DMS114 treated with DMSO at 0.1 percent for 48 hours (cell line): ENCODE results near the gene TMEM63B.

ENCODE experiments used
- DNase-seq: peaks from one replicate; lab custom pipeline; 2025; ENCODE audit not compliant: unreplicated experiment; lab: John Stamatoyannopoulos, UW

TMEM63B gene

DNA sequence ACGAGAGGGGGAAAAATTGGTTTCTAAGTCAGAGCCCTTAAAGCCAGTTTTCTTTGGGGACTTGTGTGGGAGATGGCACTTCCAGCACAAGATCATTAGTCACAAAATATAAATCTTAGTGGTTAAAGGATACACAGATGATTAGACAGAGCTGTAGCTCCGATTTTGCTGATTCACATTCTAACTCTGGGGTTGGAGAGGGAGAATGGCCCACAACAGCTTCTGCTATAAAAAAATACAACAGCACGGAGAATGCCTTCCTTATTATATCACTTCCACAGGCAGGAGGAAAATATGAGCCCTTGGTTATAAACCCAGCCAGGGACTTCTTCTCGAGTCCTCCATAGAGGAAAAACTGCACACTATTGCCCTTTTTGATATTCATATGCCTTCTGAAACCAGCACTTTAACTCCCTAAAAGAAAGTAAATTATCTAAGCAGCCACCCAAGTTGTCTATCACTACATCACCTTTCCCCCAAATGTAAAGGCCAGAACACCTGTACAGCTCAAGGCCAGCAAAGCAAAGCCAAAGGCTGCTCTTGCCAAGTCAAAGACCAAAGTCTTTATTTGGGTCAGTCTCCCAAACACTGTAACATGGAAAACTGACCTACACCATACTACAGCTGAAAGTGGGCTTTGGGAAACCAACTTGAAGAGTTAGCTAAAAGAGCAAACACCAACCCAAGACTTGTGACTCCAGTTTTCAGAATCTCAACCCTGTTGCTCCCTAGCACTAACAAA, 10.5 kb upstream of the TMEM63B start:
- DNase-seq, result no peak

DNA sequence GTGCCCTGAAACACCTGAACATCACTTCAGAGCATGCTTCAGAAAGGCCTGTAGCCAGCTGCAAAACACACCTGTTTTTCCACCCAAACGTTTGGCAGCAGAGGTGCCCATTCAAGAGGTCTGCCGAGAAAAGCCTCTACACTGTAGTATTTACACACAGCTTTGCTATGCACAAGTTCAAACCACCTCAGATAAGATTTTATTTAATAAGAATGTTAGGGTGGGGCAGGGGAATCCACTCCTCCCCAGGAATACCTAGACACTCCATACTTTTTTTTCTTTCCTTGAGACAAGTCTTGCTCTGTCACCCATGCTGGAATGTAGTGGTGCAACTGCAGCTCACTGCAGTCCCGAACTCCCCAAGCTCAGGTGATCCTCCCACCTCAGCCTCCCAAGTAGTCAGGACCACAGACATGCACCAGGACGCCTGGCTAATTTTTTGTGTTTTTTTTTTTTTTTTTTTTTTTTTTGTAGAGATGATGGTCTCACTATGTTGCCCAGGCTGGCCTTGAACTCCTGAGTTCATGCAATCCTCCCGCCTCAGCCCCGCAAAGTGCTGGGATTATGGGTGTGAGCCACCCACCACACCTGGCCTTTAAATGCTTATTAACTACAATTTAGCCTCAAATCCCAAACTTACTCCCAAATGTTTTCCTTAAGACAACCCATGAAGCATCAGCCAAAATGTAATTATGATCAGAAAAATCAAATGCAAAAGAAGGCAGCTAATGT, 9.8 kb upstream of the TMEM63B start:
- DNase-seq, result no peak

DNA sequence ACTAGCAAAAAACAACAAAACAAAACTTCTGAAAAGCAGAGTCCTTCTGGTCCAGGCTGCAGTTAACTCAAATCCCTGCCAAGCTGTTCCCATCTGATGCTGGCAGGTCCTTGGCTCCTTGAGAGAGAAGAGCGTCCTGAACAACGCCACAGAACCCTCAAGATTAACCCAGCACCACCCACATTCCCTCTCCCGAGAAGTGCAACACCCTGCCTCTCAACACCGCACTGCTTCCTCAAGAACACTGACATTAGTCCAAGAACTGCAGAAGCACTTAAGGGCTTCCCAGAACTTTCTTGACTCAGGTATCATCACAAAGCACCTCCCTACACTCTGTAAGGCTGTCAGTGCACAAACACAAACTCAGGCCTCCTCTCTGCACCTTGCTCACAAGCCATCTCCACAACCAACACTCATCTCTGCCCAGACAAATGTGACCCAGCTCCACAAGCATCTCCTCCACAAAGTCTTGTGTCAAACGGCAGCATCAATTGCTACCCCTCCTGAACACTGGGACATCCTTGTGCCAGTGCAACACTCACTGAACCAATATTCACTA, 7.6 kb upstream of the TMEM63B start:
- DNase-seq, result no peak

DNA sequence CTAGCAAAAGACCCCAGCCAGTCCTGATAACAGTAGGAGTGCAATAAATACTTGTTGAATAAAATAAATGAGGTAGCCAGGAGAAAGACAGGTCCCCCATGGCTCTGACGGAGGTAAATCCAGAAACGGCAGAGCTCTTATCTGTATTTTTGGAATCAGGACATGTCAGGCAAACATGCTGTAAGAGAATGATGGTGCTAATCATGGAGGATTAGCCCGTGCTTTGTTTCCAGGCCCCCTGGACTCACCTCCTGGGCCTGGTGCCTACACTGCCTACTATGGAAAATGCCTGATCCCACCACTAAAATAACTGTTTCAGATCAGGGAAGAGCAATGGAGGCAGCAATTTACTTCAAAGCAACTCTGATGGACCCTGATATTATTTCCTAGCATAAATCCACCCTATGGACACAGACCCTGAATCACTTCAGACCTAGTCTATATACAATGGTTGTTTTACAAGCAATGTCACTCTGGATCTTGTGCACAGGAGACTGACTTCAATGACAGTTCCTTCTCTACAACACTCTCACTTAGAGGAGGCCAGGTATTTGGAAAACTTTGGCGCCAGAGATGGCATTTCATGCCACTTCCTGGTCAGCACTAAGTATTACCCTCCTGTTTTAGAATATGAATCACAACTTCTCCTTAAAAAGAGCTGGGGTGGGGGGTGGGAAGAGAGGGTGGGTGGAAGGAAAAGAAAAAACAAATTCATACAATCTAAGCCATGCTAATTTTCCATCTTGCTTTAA, 6.5 kb upstream of the TMEM63B start:
- no peak for DNase-seq

DNA sequence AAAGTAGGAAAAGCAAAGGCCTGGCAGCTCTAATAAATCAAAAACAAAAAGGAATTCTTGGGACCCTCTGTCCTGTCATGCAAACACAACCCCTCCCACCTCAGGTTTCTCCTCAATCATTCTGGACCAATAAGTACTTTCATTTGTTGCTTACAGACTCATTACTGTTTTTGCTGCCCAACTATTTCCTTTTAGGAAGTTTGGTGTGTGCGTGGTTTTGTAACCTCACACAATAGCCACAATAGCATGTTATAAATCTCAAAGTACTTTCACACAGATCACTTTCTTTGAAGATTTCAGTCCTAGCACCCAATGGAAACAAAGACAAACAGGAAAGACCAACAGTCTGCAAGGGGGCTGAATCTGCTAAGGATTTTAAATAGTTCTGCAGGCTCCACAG, 4.6 kb upstream of the TMEM63B start:
- no peak for DNase-seq

DNA sequence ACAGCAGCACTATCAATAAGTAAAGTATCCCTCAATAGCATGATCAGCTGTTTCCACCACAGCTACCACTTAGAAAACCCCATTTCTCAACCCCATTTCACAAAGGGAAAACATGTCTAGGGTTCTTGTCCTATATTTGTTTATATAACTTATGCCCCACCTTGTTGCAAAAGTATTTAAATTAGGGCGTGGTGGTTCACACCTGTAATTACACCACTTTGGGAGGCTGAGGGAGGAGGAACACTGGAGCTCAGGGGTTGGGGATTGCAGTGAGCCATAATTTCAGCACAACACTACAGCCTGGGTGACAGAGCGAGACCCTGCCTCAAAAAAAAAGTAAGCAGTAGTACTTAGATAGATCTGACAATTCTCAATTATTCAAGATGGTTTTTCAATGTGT, 3.8 kb upstream of the TMEM63B start:
- DNase-seq, result no peak

DNA sequence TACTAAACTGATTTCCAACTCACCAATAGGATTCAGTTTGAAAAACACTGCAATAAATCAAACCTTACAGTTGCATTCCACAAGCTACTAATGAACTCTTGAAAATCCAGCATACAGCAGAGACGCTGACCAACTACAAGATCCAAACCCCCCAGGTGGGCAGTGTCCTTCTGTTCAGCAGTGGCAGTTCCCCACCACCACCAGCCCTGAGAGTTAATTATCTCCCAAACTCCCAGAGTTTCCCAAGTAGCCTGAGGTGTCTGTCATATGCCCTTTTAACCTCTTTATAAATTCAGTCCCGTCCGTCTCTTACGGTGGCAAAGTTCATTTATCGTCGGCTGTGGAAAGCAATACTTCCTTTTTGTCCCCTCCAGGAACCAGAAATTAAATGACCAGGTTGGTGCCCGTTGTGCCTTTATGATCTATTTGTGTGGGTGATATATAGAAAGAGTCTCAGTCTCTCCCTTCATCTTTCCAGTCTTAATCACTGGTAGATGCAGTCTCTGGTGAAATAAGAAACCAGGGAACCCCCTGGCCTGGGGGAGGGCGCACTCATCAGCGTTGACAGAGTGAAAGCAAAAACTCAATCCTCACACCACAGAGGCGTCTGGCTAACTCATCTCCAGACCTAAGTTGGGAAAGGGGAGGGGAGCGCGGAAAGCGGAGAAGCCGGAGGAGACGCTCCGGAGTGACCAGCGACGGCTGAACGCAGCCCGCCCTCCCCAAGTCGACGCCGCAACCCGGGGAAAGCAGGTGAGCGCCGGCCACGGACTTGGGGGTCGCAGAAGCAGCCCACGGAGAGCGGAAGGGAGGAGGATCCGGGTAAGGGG, 819 bp upstream of the TMEM63B start:
- no peak for DNase-seq

DNA sequence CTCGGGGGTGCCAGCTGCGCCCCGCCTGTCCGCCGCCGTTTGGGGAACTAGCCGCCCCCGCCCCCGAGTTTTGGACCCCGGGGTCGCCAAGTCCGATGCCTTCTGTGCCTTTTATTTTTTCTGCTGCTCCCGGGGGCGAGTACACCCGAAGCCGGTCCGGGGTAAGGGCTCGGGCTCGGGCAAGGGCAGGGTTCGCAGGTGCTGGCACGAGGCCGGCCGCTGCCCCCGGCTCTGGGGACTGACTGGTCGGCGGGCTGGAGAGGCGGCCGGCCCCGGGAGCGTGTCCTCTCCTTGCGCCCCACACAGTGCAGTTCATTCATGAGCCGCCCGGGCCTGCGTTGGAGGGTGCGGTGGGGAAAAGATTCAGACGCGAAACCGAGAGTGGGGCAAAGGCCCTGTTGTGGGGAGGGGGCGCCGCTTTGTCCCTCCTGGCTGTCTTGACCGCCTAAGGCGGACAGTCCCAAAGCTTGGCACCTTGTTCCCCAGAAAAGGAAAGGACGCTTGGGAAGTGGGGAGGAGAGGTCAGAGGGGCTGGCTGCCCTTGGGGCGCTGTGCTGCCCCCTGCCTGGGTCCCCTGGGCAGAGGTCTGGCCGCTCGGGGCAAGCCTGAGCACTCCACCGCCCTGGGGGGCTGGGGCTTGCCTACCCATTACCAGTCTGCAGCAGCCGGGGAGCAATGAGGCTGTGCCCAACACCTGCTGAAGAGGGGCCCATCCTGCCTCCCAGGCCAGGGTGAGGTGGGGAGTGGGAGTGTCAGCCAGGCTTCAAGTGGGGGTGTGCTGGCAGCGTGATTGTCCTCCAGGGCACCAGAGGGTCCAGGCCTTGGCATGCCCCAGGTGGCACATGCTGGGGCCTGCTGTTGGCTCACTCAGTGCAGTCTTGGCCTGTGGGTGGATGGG, 915 bp downstream of the TMEM63B start:
- DNase-seq, result no peak

DNA sequence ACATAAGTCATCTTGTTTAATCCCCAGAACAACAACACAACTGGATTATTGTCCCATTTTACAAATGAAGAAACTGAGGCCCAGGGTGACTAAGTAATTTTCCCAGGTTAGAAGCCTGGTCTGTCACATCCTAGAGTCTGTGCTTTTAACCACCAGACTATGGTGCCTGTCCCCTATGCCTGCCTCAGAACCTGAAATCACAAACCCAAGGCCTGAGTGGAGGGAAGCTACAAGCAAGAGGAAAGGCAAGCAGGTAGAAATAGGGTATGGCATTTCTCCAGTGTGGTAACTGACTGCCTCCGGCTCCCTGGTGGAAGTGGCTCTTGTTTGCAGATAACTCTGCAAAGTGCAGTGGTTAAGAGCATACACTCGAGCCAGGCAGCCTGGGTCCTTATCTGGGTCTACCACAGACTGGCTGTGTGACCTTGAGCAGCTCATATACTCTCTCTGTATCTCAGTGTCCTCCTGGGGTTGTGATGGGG, 2.5 kb downstream of the TMEM63B start:
- no peak for DNase-seq

DNA sequence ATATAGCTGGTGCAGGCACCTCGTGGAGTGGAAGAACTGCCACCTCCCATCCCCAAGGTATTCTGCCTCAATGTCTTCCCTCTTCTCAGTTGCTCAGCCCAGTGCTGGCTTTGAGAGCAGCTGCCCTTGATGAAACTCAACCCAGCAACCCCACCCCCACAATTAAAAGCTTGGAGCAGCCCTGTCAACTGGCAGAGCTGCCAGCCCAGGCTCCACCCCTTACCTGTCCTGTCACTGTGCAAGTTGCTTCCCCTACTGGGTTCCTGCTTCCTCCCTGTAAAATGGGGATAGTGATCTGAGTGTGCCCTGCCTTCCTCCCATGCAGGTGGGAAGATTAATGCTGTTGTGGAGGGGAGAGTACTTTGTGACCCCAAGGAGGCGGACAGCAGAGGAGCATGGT, 4.5 kb downstream of the TMEM63B start:
- no peak for DNase-seq

DNA sequence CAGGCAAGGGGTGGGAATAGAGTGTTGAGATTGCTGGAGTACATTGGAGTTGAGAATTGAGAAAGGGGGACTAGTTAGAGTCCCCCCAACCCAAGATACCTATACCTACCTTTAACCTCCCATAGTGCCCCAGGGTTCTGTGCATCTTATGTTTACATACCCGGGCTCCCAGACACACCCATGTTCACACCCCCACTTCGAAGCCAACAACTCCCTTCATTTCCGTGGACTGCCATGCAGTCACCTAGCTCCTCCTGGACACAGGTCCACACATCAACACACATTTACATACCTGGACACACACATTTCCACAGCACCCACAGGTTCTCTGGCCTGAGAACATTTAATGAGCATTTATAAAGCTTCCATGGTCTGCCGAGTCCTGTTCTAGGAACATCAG, 5.1 kb downstream of the TMEM63B start:
- no peak for DNase-seq

DNA sequence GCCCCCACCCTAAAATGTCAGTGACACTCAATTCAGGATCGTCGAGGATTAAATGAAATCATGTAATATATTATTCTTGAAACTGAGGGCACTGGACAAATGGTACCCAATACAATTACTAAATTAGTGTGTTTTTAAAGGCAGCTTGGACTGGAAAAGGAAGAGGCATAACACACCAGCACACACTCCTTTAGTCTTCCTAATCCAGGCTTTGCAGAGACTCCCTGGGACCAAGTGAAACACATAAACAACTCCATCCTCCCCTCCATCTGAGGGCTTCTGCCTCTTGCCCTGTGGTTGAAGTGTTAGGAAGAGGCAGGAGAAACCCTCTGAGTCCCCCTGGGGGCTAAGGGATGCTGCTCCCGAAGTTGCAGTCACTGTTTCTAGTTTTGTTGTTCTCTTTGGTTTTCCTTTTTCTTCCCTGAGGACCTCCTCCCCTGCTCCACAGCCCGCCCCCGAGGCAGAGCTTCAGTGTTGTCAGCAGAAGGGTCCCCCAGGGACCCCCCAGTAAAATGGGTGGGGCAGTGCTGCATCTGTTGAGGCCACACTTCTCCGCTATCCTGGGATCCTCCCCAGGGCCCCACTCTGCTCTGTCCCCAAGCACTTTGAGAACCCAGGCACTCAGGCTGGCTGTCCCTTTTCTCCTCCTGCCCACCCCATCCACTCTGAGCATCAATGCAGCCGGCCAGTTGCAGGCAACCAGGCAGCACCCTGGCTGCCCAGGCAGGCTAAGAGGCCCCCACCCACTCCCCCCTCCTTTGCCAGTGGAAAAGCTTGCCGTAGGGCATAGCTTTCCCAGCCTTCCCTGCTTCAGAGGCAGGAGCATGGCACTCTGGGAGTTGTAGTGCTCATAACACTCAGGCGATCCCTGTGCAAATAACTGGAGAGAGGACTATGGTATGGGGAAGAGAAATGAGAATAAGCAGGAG, 5.9 kb downstream of the TMEM63B start:
- DNase-seq, result no peak

DNA sequence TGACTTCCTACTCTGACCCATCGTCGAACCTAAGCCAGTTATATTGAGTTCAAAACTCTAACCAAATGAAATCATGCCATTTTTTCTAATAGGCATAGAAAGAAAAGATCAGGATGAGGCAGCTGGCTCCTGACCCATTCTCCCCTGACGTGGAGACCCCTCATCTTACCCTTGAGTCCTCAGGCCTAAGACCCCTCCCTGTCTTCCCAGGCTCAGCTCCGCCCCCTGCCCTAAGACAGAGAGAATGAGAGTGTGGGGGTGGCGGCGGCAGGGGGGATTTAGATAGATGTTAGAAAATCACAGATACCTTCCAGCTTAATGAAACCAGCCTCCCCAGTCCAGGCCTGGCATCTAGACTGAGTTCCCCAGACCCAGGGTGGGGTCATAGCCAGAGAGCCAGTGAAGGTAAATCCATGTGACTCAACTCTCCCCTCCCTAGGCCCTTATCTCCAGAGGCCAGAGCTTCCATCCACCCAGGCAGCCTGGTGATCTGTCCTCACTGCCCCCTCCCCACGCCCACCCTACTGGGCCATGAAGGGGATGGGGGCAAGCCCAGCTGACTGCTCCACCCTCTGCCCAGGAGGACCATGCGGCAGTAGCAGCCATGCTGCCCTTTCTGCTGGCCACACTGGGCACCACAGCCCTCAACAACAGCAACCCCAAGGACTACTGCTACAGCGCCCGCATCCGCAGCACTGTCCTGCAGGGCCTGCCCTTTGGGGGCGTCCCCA, 6.8 kb downstream of the TMEM63B start:
- DNase-seq, result no peak

DNA sequence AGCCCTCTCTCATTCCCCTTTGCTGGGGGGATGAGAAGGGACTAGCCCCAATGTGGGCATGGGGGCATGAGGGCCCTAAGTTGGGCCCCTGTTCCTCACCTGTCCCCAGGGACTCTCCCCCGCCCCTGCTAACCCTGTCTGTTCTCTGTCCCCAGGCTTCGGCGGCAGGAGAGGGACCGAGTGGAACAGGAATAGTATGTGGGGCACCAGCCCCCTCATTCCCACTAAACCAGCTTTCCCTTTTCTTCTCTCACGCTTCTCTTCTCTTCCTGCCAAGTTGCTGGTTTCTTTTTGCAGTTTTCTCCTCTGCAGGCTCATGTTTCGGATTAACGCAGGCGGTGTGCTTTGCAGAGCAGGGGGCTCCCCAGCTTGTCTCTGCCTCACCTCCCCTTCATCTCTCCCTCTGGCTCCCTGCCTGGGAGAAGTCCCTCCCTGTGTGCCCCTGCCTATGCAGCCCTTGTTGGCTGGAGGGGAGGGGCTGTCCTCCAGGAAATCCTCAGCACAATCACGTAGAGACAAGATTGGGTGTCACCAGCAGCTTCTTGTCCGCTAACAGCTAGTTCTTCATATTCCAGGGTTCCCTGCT, 7.9 kb downstream of the TMEM63B start:
- no peak for DNase-seq

DNA sequence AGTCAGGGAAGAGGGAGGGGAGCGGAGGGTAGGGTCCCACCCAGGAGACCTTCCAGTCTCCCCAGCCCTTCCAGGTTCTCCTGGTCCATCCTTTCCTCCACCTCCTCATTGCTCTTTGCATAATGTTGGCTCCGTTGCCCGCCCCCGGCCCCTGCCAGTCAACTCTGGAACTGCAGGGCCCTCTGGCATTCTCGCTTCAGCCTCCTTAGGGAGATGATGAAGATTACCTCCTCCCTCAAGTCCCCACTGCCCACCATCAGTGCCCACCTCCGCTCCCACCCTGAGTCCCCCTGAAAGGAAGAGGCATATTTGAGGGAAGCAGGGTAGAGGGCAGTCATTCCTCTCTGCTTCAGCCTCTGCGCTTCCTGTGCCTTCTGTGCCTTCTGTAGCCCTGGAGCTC, 8.5 kb downstream of the TMEM63B start:
- DNase-seq, result no peak

DNA sequence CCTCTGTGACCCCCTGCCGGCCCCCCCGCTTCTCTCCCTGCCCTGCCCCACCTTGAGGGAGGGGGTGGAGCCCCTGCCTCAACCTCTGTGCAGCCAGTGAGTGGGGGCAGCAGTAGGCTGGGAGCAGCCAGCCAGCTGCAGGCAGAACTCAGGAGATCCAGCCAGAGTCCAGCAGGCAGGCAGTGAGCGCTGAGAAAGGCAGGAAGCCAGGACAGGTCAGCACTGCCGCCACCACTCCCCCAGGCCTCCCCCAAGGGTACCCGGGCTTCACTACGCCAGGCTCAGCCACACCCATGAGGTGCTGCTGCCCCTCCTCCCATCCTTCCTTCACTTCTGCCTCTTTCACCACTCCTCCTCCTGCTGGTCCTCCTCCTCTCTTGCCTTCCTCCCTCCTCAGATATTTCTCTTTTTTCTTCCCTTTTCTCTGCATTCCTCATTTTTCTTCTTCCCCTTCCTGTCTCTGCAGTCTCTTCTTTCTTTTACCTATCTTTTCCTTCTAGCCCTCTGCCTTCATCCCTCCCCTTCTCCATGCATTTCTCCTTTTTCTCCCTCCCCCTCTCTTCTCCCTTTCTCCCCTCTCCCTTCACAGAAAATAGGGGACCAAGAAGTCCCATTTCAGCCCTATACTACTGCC, 11.5 kb downstream of the TMEM63B start:
- no peak for DNase-seq

DNA sequence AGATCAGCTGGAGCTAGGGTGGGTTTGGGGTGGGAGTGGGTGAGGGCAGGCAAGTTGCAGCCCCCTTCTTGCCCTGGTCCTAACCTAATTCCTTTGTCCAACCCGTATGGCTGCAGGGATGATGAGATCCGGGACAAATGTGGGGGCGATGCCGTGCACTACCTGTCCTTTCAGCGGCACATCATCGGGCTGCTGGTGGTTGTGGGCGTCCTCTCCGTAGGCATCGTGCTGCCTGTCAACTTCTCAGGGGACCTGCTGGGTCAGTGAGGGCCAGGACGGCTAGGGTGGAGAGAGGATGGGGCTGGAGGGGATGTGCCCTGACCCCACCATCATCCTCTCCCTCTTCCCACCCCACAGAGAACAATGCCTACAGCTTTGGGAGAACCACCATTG, 12.0 kb downstream of the TMEM63B start:
- DNase-seq, result no peak
